Measurements from ENCODE around the gene LSM7. TPM values are rescaled to one million over a fixed set of nuclear protein-coding genes. Genes with fewer than 3 reads are reported as not detected.
"Not testable (repeated sequence)": the region's sequence is repeated elsewhere in the genome, so short reads cannot be mapped to it uniquely, and the experiment has no call there.

The LSM7 gene
- total RNA-seq, 2 experiments from 2014 or later = 144 to 146 TPM

DNA sequence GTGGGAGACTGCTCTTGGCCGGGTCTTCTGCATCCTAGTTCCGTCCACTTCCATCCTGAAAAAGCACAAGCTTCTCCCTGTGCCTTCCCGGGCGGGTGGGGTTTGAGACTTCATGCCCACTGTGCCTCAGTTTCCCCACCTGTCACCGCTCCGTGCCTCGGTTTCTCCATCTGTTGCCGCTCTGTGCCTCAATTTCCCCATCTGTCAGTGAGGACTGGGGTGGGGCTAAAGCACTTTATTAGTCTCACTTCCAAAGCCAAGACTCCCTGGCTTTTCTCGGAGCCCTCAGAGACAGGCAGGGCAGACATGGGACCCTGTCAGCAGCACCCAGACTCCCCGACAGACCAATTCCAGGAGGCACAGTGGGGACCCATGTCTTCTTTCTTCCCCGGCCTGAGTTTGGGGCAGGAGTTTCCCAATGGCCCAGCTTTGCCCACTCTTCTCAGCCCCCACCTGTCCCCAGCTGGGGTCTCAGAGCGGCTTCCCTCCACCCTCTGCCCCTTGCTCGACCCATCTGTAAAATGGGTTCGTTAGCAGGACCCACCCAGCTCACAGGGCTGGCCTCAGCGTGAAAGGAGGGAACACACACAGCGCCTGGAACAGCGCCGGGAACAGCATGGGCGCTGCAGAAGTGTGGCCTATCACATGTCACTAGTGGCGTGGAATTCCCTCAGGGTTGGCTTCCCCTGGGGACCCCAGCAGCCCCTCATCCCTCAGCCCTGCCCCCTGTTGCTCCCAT is 41.8 kb downstream of the LSM7 start:
- H3K4me3 Mint-ChIP-seq = no peak overlapping the region
- CTCF ChIA-PET = no interaction called here
- H3K27ac Mint-ChIP-seq = no peak overlapping the region
- H3K36me3 Mint-ChIP-seq (ENCODE audit: low read depth) = peaks cover 5% of the 10 kb centered on the region
- POLR2A ChIA-PET = interaction anchor here (0.7 to 1.2 kb wide), 3 partner anchors 10 to 16 kb away, joined by 3 to 6 read pairs (median 3); no protein-coding TSS in a partner anchor
- H3K9me3 Mint-ChIP-seq (ENCODE audit: insufficient read depth) = no peaks in the 10 kb centered on the region
- peaks cover 5% of the 10 kb centered on the region for H3K27me3 Mint-ChIP-seq (ENCODE audit: low read depth)
- DNase-seq (no peak), ATAC-seq (no peak)
- peaks cover 44% of the 10 kb centered on the region for H3K4me1 Mint-ChIP-seq (ENCODE audit: low read depth)

DNA sequence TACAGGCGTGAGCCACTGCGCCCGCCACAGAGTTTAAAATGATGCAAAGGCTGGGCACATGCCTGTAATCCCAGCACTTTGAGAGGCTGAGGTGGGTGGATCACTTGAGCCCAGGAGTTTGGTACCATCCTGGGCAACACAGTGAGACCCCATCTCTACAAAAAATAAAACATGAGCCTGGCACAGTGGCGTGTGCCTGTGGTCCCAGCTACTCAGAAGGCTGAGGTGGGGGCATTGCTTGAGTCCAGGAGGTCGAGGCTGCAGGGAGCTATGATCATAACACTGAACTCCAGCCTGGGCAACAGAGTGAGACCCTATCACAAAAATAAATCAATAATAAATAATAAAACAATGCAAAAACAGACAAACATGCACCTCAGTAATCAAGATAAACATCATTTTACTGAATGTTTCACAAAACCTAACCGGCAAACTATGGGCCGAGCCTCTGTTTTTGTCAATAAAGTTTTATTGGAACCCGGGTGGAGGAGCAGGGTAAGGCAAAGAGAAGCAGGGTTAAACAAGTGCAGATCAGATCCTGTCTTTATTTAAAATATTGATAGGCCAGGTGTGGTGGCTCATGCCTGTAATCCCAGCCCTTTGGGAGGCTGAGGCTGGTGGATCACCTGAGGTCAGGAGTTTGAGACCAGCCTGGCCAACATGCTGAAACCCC is 44.4 kb downstream of the LSM7 start:
- Mint-ChIP-seq H3K36me3 (ENCODE audit: low read depth) (no peaks in the 10 kb centered on the region), H3K27ac (no peak overlapping the region), H3K27me3 (ENCODE audit: low read depth) (peaks cover 2% of the 10 kb centered on the region), H3K9me3 (ENCODE audit: insufficient read depth) (no peaks in the 10 kb centered on the region), H3K4me1 (ENCODE audit: low read depth) (peaks cover 32% of the 10 kb centered on the region), H3K4me3 (no peak overlapping the region)
- ChIA-PET CTCF (interaction anchor here (1.4 kb wide), 1 partner anchor 10 kb away, joined by 4 read pairs; no protein-coding TSS in a partner anchor), POLR2A (interaction anchor here (0.6 kb wide), 1 partner anchor 36 kb away, joined by 3 read pairs; no protein-coding TSS in a partner anchor)
- ATAC-seq (no peak), DNase-seq (no peak)

GRCh38 chr19:2282862-2283237 is 45.5 kb downstream of the LSM7 start:
- CTCF ChIA-PET = no interaction called here
- DNase-seq (no peak), ATAC-seq (no peak)
- Mint-ChIP-seq H3K27ac (no peak overlapping the region), H3K9me3 (ENCODE audit: insufficient read depth) (no peaks in the 10 kb centered on the region), H3K27me3 (ENCODE audit: low read depth) (no peaks in the 10 kb centered on the region), H3K4me1 (ENCODE audit: low read depth) (peaks cover 22% of the 10 kb centered on the region), H3K4me3 (peak overlapping the region; percentile 40), H3K36me3 (ENCODE audit: low read depth) (no peaks in the 10 kb centered on the region)
- POLR2A ChIA-PET = interaction anchor here (0.9 kb wide), 1 partner anchor 11 kb away, joined by 3 read pairs; no protein-coding TSS in a partner anchor

GRCh38 chr19:2282062-2282861 is 46.1 kb downstream of the LSM7 start, which contains the start of gene PEAK3:
Gene PEAK3 (minus strand): TSS chr19:2282175. CDS start chr19:2280931, 1,244 bp downstream.
- Mint-ChIP-seq H3K9me3 (ENCODE audit: insufficient read depth) (no peaks in the 10 kb centered on the region), H3K4me3 (peak within 1 kb of the TSS; percentile 66), H3K27me3 (ENCODE audit: low read depth) (no peaks in the 10 kb centered on the region), H3K4me1 (ENCODE audit: low read depth) (peaks cover 20% of the 10 kb centered on the region), H3K27ac (peak within 1 kb of the TSS; percentile 74), H3K36me3 (ENCODE audit: low read depth) (peaks cover under 1% of the 10 kb centered on the region)
- ChIA-PET POLR2A (interaction anchor here (0.9 kb wide), 1 partner anchor 11 kb away, joined by 3 read pairs; no protein-coding TSS in a partner anchor), CTCF (interaction anchor here (1.0 kb wide), 1 partner anchor 47 kb away, joined by 3 read pairs; the partner anchor contains the start of gene PLEKHJ1)
- ATAC-seq = peak; percentile 57
- peak; percentile 71 for DNase-seq

- CTCF ChIA-PET = interaction anchor here (0.7 to 1.0 kb wide), 2 partner anchors 22 to 46 kb away, joined by 3 to 5 read pairs; partner anchors contain the start of gene PLEKHJ1
- H3K4me3 Mint-ChIP-seq = peak overlapping the region; percentile 66
- peaks cover 22% of the 10 kb centered on the region for H3K4me1 Mint-ChIP-seq (ENCODE audit: low read depth)
- H3K27ac Mint-ChIP-seq = peak overlapping the region; percentile 57
- H3K27me3 Mint-ChIP-seq (ENCODE audit: low read depth); DNase-seq; H3K9me3 Mint-ChIP-seq (ENCODE audit: insufficient read depth); H3K36me3 Mint-ChIP-seq (ENCODE audit: low read depth); ATAC-seq; POLR2A ChIA-PET: not testable (repeated sequence)
Measured at GRCh38 chr19:2281265-2282061, 46.9 kb downstream of the LSM7 start.

- peaks cover 22% of the 10 kb centered on the region for H3K4me1 Mint-ChIP-seq (ENCODE audit: low read depth)
- DNase-seq (no peak), ATAC-seq (no peak)
- CTCF ChIA-PET = interaction anchor here (0.7 kb wide), 1 partner anchor 21 kb away, joined by 5 read pairs; no protein-coding TSS in a partner anchor
- no peak overlapping the region for H3K27ac Mint-ChIP-seq
- no peak overlapping the region for H3K4me3 Mint-ChIP-seq
- H3K27me3 Mint-ChIP-seq (ENCODE audit: low read depth) = no peaks in the 10 kb centered on the region
- peaks cover 4% of the 10 kb centered on the region for H3K36me3 Mint-ChIP-seq (ENCODE audit: low read depth)
- POLR2A ChIA-PET = no interaction called here
- H3K9me3 Mint-ChIP-seq (ENCODE audit: insufficient read depth) = no peaks in the 10 kb centered on the region
Measured at GRCh38 chr19:2280633-2281264, 47.6 kb downstream of the LSM7 start.

- DNase-seq = no peak
- CTCF ChIA-PET = interaction anchor here (0.5 kb wide), 1 partner anchor 195 kb away, joined by 4 read pairs; no protein-coding TSS in a partner anchor
- no peak overlapping the region for H3K27ac Mint-ChIP-seq
Measured at GRCh38 chr19:2278459-2279158, 49.8 kb downstream of the LSM7 start.

GRCh38 chr19:2277138-2277537 is 51.2 kb downstream of the LSM7 start:
- Mint-ChIP-seq H3K9me3 (ENCODE audit: insufficient read depth) (no peaks in the 10 kb centered on the region), H3K4me3 (no peak overlapping the region), H3K27me3 (ENCODE audit: low read depth) (no peaks in the 10 kb centered on the region), H3K36me3 (ENCODE audit: low read depth) (peaks cover 26% of the 10 kb centered on the region), H3K4me1 (ENCODE audit: low read depth) (peaks cover 37% of the 10 kb centered on the region), H3K27ac (no peak overlapping the region)
- ATAC-seq (no peak), DNase-seq (no peak)
- ChIA-PET CTCF (interaction anchor here (0.8 kb wide), 1 partner anchor 37 kb away, joined by 3 read pairs; no protein-coding TSS in a partner anchor), POLR2A (interaction anchor here (0.6 to 1.0 kb wide), 2 partner anchors 10 to 97 kb away, joined by 3 read pairs; no protein-coding TSS in a partner anchor)

More at GRCh38 chr19:2278459-2279158, 49.8 kb downstream of the LSM7 start:
- no peak for ATAC-seq
- Mint-ChIP-seq H3K36me3 (ENCODE audit: low read depth) (peaks cover 16% of the 10 kb centered on the region), H3K4me3 (no peak overlapping the region), H3K9me3 (ENCODE audit: insufficient read depth) (no peaks in the 10 kb centered on the region), H3K27me3 (ENCODE audit: low read depth) (no peaks in the 10 kb centered on the region), H3K4me1 (ENCODE audit: low read depth) (peaks cover 35% of the 10 kb centered on the region)
- POLR2A ChIA-PET = no interaction called here

GRCh38 chr19:2276429-2276986 is 51.9 kb downstream of the LSM7 start:
- peaks cover 31% of the 10 kb centered on the region for H3K36me3 Mint-ChIP-seq (ENCODE audit: low read depth)
- no peak overlapping the region for H3K4me3 Mint-ChIP-seq
- no peak overlapping the region for H3K27ac Mint-ChIP-seq
- ATAC-seq (no peak), DNase-seq (no peak)
- H3K4me1 Mint-ChIP-seq (ENCODE audit: low read depth) = peaks cover 36% of the 10 kb centered on the region
- ChIA-PET POLR2A (interaction anchor here (0.9 to 1.0 kb wide), 2 partner anchors 10 to 11 kb away, joined by 3 read pairs; no protein-coding TSS in a partner anchor), CTCF (interaction anchor here (0.7 kb wide), 1 partner anchor 13 kb away, joined by 3 read pairs; no protein-coding TSS in a partner anchor)
- H3K27me3 Mint-ChIP-seq (ENCODE audit: low read depth) = no peaks in the 10 kb centered on the region
- H3K9me3 Mint-ChIP-seq (ENCODE audit: insufficient read depth) = no peaks in the 10 kb centered on the region

All from activated CD8-positive, alpha-beta T cell treated with anti-CD3 and anti-CD28 coated beads, Interleukin-2, amount 10 ng/mL, durations not matched to agents 7 days and 5 days (primary cell).